HG02642 (cell line): ENCODE results near the gene TMEM38B.

Experiments
- ATAC-seq: cut with Tn5 transposase; IDR thresholded peaks from one replicate; pipeline ENCODE4 v1.9.1; 2021; ENCODE audit warnings: mild to moderate bottlenecking; ENCODE audit not compliant: unreplicated experiment, poor library complexity

TMEM38B gene

GRCh38 chr9:105694190-105694847 lies at the start of gene TMEM38B:
Gene TMEM38B (plus strand): TSS chr9:105694541. CDS start chr9:105694661, 120 bp downstream.
- ATAC-seq = peak; percentile 89

- ATAC-seq = no peak
Observed at GRCh38 chr9:105646879-105647594, 47.3 kb upstream of the TMEM38B start.

- ATAC-seq = no peak
Observed at GRCh38 chr9:105647595-105648349, 46.6 kb upstream of the TMEM38B start.

- no peak for ATAC-seq
Observed at GRCh38 chr9:105651806-105652205, 42.5 kb upstream of the TMEM38B start.

- peak; percentile 76 for ATAC-seq
Observed at GRCh38 chr9:105656131-105656921, 38.0 kb upstream of the TMEM38B start.

- ATAC-seq = no peak
Observed at GRCh38 chr9:105658351-105658750, 36.0 kb upstream of the TMEM38B start.

GRCh38 chr9:105661011-105661410 lies 33.3 kb upstream of the TMEM38B start:
- ATAC-seq = no peak

- ATAC-seq = peak; percentile 77
Observed at GRCh38 chr9:105662184-105663104, 31.9 kb upstream of the TMEM38B start, which contains the start of gene TAL2. Gene TAL2 (plus strand): TSS chr9:105662457. CDS start chr9:105662497, 40 bp downstream.

GRCh38 chr9:105663914-105664313 lies 30.4 kb upstream of the TMEM38B start:
- ATAC-seq = no peak

- ATAC-seq = no peak
Observed at GRCh38 chr9:105667867-105668266, 26.5 kb upstream of the TMEM38B start.

GRCh38 chr9:105670315-105670714 lies 24.0 kb upstream of the TMEM38B start:
- ATAC-seq = no peak

- no peak for ATAC-seq
Observed at GRCh38 chr9:105670775-105671174, 23.6 kb upstream of the TMEM38B start.

- ATAC-seq = no peak
Observed at GRCh38 chr9:105672711-105673234, 21.6 kb upstream of the TMEM38B start.

- ATAC-seq = no peak
Observed at GRCh38 chr9:105673850-105674387, 20.4 kb upstream of the TMEM38B start.

- ATAC-seq = no peak
Observed at GRCh38 chr9:105676351-105676923, 17.9 kb upstream of the TMEM38B start.

GRCh38 chr9:105678163-105678562 lies 16.2 kb upstream of the TMEM38B start:
- no peak for ATAC-seq

- no peak for ATAC-seq
Observed at GRCh38 chr9:105678781-105679180, 15.6 kb upstream of the TMEM38B start.

GRCh38 chr9:105679257-105680022 lies 14.9 kb upstream of the TMEM38B start:
- no peak for ATAC-seq
